Activated naive CD4-positive, alpha-beta T cell treated with anti-CD3 and anti-CD28 coated beads, Interleukin-2, amount 50 U/mL, for 16 hours (primary cell): ENCODE results near the gene NUDT10.
A peak's percentile ranks its signal among the peaks of the same experiment; 100 is the strongest.
"Not testable (repeated sequence)": the region's sequence is repeated elsewhere in the genome, so short reads cannot be mapped to it uniquely, and the experiment has no call there.

ENCODE experiments used
- DNase-seq: peaks from one replicate; pipeline ENCODE4 v3.0.0-alpha.2; 2020

NUDT10 gene

DNA sequence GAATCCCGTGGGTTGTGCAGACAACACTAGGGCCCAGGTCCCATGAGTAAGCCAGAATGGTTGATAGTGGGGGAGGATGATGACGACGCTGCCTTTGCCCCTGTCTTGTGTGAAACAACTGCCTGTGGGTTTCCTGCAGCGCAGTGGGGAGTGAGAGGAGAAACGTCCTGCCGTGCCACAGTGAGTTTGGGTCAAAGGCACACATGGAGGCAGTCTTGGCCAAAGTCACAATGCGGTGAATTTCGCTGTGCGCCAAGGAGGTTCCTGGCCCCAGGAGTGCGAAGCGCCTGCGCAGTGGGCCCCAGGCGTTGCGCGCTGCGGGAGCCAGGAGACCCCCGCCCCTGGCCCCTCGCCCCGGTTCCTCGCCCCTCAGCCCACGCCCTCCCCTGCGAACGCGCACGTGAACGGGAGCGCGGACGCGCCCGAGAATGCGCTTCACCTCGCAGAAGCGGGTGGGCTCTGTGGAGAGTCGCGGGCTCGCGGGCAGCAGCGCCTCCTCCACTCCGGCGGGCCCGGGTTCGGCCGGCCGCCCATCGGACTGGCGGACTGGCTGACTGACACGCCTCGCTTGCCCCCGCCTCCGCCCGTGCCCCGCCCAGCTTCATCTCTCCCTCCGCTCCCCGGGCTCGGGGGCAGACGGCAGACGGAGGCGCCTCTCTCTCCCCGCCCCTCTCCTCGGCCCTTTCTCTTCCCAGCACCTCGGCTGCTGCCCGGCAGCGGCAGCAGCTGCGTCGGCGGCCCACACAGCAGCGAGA is at the start of gene NUDT10:
Gene NUDT10 (plus strand): TSS at position 635 of the 755 bp plus-strand sequence. CDS start 144 bp downstream, outside the sequence.
- DNase-seq: peak; percentile 39

GRCh38 chrX:51292421-51292820 is 40.2 kb upstream of the NUDT10 start:
- no peak for DNase-seq

GRCh38 chrX:51296138-51296537 is 36.5 kb upstream of the NUDT10 start:
- DNase-seq: no peak

GRCh38 chrX:51316271-51316670 is 16.4 kb upstream of the NUDT10 start:
- DNase-seq: no peak

GRCh38 chrX:51332943-51333785 is 542 bp downstream of the NUDT10 start:
- DNase-seq: not testable (repeated sequence)

GRCh38 chrX:51334276-51334675 is 1.7 kb downstream of the NUDT10 start:
- DNase-seq: no peak

- peak; percentile 17 for DNase-seq
These were observed 4.0 kb downstream of the NUDT10 start for GRCh38 chrX:51336584-51336983.

- no peak for DNase-seq
These were observed 28.6 kb downstream of the NUDT10 start for GRCh38 chrX:51361251-51361650.

- no peak for DNase-seq
These were observed 44.0 kb downstream of the NUDT10 start for GRCh38 chrX:51376672-51377071.
